22Rv1 (cell line): Measurements from ENCODE around the gene FAM180A.

Source experiments
- CTCF ChIP-seq: fragments of 450-650 bp; IDR thresholded peaks from 2 replicates; pipeline ENCODE4 v1.5.1; 2017; ENCODE audit warnings: mild to moderate bottlenecking
- ZFX ChIP-seq: fragments of 450-650 bp; IDR thresholded peaks from 2 replicates; pipeline ENCODE4 v1.6.1; 2017; ENCODE audit warnings: antibody characterized with exemption, borderline replicate concordance

GRCh38 chr7:135726276-135726788 is 22.3 kb downstream of the FAM180A start:
- TF ChIP-seq CTCF (no peak), ZFX (no peak)
